ENCODE measurements around the gene AMER1. TPM values are rescaled to one million over a fixed set of nuclear protein-coding genes. Genes with fewer than 3 reads are reported as not detected.

The AMER1 gene
- total RNA-seq, 2 experiments from 2014 or later = 7.0 to 7.4 TPM

DNA sequence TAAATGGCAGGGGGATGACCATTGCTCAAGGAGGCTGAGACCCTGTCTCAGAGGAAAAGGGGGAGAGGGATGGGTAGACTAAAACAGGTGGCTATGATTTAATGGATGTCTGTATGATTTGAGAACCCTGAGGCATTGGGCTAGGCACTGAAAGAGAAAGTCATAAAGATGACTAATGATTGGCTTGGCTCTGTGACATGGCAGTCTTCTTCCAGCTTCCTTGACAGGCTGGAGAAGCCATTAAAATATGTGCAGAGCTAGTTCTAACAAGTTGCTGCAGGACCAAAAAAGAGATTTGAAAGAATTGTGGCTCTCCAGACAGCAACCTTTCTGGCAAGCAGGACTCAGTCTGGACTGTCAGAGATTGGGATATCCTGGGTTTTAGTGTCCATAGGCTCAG, 53.6 kb downstream of the AMER1 start:
- H3K36me3 ChIP-seq (ENCODE audit: insufficient read depth, low read length) = no peaks in the 10 kb centered on the region
- ChIA-PET POLR2A (no interaction called here), CTCF (ENCODE audit: unreplicated experiment) (no interaction called here)
- no peak overlapping the region for H3K4me3 ChIP-seq (ENCODE audit: low read depth, low read length, poor library complexity, severe bottlenecking)
- H3K9me3 ChIP-seq (ENCODE audit: low read length) = no peaks in the 10 kb centered on the region
- intact Hi-C loops (cut with micrococcal nuclease; ENCODE audit: unreplicated experiment) = no loop called here
- no peaks in the 10 kb centered on the region for H4K20me1 ChIP-seq (ENCODE audit: insufficient read depth, low read length)
- no peaks in the 10 kb centered on the region for H3K4me1 ChIP-seq (ENCODE audit: insufficient read depth, low read length, poor library complexity, severe bottlenecking)
- no TSS peak for BruUV-seq (replicated peaks)
- DNase-seq (ENCODE audit: low spot score) = no peak
- TF ChIP-seq CTCF (conservative IDR thresholded peaks at IDR 0.05; ENCODE audit: low read length) = no peak
- no peak for TF ChIP-seq EZH2phosphoT487 (IDR thresholded peaks at IDR 0.05; ENCODE audit: borderline replicate concordance, low read depth, low read length)
- no peak overlapping the region for H3K4me2 ChIP-seq (ENCODE audit: low read length)
- no peaks in the 10 kb centered on the region for H3K79me2 ChIP-seq (ENCODE audit: insufficient read depth, low read depth, low read length)
- H2AFZ ChIP-seq (ENCODE audit: low read length) = no peak overlapping the region
- H3K27ac ChIP-seq (ENCODE audit: low read depth, low read length, poor library complexity, severe bottlenecking) = no peak overlapping the region
- H3K9me2 ChIP-seq (ENCODE audit: insufficient read depth, low read length) = no peaks in the 10 kb centered on the region

DNA sequence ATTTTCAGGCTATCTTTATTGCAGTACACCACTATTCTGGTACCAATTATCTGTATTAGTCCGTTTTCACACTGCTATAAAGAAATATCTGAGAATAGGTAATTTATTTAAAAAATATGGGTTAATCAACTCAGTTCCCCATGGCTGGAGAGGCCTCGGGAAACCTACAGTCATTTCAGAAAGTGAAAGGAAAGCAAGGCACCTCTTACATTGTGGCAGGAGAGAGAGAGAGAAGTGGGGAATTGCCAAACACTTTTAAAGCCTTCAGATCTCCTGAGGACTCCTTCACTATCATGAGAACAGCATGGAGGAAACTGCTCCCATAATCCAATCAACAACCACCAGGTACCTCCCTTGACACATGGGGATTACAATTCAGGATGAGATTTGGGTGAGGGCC, 54.7 kb downstream of the AMER1 start:
- no peaks in the 10 kb centered on the region for H3K36me3 ChIP-seq (ENCODE audit: insufficient read depth, low read length)
- CTCF ChIA-PET (ENCODE audit: unreplicated experiment) = no interaction called here
- no TSS peak for BruUV-seq (replicated peaks)
- H3K4me3 ChIP-seq (ENCODE audit: low read depth, low read length, poor library complexity, severe bottlenecking) = no peak overlapping the region
- no peaks in the 10 kb centered on the region for H4K20me1 ChIP-seq (ENCODE audit: insufficient read depth, low read length)
- TF ChIP-seq CTCF (conservative IDR thresholded peaks at IDR 0.05; ENCODE audit: low read length) (no peak), EZH2phosphoT487 (IDR thresholded peaks at IDR 0.05; ENCODE audit: borderline replicate concordance, low read depth, low read length) (no peak)
- POLR2A ChIA-PET = no interaction called here
- DNase-seq (ENCODE audit: low spot score) = no peak
- H3K4me2 ChIP-seq (ENCODE audit: low read length) = no peak overlapping the region
- no peaks in the 10 kb centered on the region for H3K4me1 ChIP-seq (ENCODE audit: insufficient read depth, low read length, poor library complexity, severe bottlenecking)
- H3K27ac ChIP-seq (ENCODE audit: low read depth, low read length, poor library complexity, severe bottlenecking) = no peak overlapping the region
- no peaks in the 10 kb centered on the region for H3K9me2 ChIP-seq (ENCODE audit: insufficient read depth, low read length)
- no peaks in the 10 kb centered on the region for H3K79me2 ChIP-seq (ENCODE audit: insufficient read depth, low read depth, low read length)
- no peaks in the 10 kb centered on the region for H3K9me3 ChIP-seq (ENCODE audit: low read length)
- H2AFZ ChIP-seq (ENCODE audit: low read length) = no peak overlapping the region
- intact Hi-C loops (cut with micrococcal nuclease; ENCODE audit: unreplicated experiment) = no loop called here

Small RNAs within 50 kb of the gene (small RNA-seq; reads per million reads assigned to genes)
- gene RN7SL799P = not detected

Other genes with a start within 250 kb of the AMER1 start
- 0.66 and 1.5 TPM in 2 replicates for gene ASB12, start 24.9 kb upstream of the AMER1 start, total RNA-seq (2014; rRNA removed; shearing (Covaris generic))
- gene ASB12, start 24.9 kb upstream of the AMER1 start, total RNA-seq (2022) = 0.30 and 0.51 TPM in 2 replicates
- 4.1 and 8.5 TPM in 2 replicates for gene MTMR8, start 189.7 kb upstream of the AMER1 start, total RNA-seq (2014; rRNA removed; shearing (Covaris generic))
- gene MTMR8, start 189.7 kb upstream of the AMER1 start, total RNA-seq (2022) = 5.9 and 6.4 TPM in 2 replicates